H1 (cell line): ENCODE measurements around the gene CACNB2.

Source experiments
- NRF1 ChIP-seq: IDR thresholded peaks from 2 replicates; pipeline ENCODE4 v1.6.1; 2011; ENCODE audit warnings: mild to moderate bottlenecking, low read depth, low read length, improper control_type of control experiment
- POLR2A ChIP-seq, 2 experiments: IDR thresholded peaks; 1 replicate in 1 of 2; 2 replicates in 1 of 2; pipeline ENCODE4 v1.6.1; 2011; ENCODE audit warnings: low read depth in 2 of 2, low read length in 2 of 2, mild to moderate bottlenecking in 2 of 2; ENCODE audit errors: control extremely low read depth in 1 of 2
- SIN3A ChIP-seq, 2 experiments: IDR thresholded peaks in 1 of 2; conservative IDR thresholded peaks in 1 of 2; 2 replicates each; pipeline ENCODE4 v1.6.1; 2011 to 2012; ENCODE audit warnings: low read length in 2 of 2, improper control_type of control experiment in 1 of 2, low read depth in 1 of 2, mild to moderate bottlenecking in 1 of 2
- TAF1 ChIP-seq: IDR thresholded peaks from 2 replicates; pipeline ENCODE4 v1.6.1; 2011; ENCODE audit warnings: mild to moderate bottlenecking, low read depth, low read length
- YY1 ChIP-seq: IDR thresholded peaks from 2 replicates; pipeline ENCODE4 v1.6.1; 2011; ENCODE audit warnings: low read depth, mild to moderate bottlenecking, low read length

DNA sequence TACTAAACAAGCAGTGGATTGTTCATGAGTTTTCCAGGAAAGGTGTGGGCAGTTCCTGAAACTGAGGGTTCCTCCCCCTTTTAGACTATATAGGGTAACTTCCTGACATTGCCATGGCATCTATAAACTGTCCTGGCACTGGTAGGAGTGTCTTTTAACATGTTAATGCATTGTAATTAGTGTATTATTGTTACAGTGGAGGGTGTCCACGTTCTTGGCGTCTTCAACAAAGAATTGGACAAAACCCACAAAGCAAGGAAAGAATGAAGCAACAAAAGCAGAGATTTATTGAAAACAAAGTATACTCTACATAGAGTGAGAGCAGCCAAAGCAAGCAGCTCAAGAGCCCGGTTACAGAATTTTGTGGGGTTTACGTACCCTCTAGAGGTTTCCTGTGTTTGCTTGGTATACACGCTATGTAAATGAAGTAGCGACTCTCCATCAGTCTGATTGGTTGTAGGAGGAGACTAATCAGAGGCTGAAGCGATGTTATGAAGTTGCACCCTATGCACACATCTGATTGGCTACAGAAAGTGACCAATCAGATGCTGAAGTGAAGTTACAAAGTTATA is 335.9 kb downstream of the CACNB2 start:
- TF ChIP-seq SIN3A (conservative IDR thresholded peaks at IDR 0.05 in 1 of 2, IDR thresholded peaks at IDR 0.05 in 1 of 2; ENCODE audit: low read depth in 1 of 2, low read length in 2 of 2) (no peak), YY1 (no peak), TAF1 (no peak), NRF1 (no peak), POLR2A (IDR thresholded peaks at IDR 0.05; ENCODE audit: control extremely low read depth in 1 of 2, low read depth in 2 of 2, low read length in 2 of 2) (no peak)
